NCI-H460 (cell line): ENCODE data around the gene HOXB6. TPM values are rescaled to one million over a fixed set of nuclear protein-coding genes. Genes with fewer than 3 reads are reported as not detected.

Experiments
- DNase-seq: peaks from one replicate; pipeline ENCODE4 v3.0.0-alpha.2; 2016; ENCODE audit warnings: low read depth; ENCODE audit errors: extremely low read depth
- small RNA-seq, 2 experiments: library from RNA; depleted of rRNA; stranded (forward); fragments of <200 nt; gene quantifications; one replicate each; pipeline ENCODE3, GENCODE V24; 2014
- total RNA-seq: library from RNA; depleted of rRNA; stranded (reverse); fragments of >200 nt; shearing (Covaris generic); gene quantifications from 2 replicates; pipeline ENCODE4 v1.2.3, GENCODE V29; 2014; rRNA removed

HOXB6 gene
- total RNA-seq, 1 experiment from 2014 or later = 13.7 TPM

DNA sequence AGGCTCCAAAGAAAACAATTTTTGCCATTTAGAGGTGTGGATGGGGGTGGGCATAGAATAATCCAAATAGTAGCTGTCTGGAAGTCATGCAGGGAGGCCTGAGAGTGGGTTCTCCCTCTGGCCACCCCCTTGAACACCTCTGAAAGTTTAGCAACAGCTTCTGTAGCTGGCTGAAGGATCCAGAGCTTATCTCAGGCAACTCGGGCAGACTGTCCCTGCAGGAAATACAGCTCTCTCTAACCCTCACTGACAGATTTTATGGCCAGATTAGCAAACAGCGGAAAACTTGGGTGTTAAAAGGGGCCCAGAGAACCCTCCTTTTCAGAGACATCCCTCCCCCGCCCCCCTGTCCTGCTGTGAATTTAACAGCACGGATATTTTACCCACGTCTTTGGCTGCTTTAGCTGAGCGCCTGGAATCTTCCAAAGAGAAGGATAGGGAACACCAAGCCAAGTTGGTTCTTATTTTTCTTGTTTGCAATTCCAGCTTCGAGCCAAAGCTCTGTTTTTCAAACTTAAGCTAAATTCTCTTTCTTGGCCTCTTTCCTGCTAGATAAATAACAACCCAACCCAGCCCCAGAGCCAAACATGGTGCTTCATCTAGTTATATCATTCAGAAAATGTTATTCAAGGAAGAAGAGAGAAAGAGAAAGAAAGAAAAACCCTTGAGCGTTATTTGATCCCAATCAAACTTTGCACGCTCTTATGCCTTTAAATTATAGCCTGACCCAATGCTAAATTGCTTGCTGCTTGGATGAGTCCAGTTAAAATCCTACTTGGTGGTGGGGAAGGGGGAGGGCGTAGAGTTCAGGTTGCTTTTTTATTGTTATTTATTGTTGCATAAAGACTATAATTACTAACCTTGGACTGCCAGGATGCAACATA is 57.6 kb downstream of the HOXB6 start:
- no peak for DNase-seq

DNA sequence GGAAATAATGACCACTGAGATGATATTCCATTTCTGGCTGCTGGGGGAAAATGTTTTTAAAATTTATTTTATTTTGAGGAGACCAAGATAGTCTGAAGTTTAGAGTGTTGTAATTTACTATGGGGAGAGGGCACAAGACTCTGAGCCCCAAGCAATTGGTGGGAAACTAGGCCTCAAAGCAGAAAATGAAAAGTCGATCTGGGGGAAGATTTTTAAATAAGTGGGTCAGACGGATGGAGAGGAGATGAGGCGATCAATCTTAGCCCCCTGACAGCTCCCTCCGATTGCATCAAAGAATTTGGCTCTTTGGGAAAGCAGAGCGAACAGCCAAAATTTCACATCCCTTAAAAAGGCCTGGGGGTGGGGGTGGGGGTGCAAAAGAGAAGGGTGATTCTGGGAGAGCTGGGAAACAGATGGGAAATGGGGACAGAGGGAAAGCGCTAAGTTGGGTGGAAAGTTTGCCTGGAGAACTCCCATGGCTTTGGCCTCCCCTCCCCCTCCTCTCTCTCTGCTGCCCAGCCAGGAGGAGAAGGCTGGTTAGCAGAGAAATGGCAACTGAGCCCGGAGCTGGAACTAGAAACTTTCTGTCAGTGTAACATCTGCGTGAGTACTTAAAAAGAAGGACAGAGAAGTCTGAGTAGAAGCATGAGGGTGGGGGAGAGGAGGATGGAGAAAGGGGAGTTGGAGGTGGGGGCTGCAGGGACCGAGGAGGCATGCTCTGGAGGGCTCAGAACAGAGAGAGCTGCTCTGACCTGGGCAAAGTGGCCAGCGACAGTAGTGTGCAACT is 58.5 kb downstream of the HOXB6 start:
- no peak for DNase-seq

Small RNAs within 50 kb of the gene (small RNA-seq; reads per million reads assigned to genes)
- gene MIR196A1 = 0.27 to 3.3 reads per million in 2 experiments

Other genes starting within 250 kb of the HOXB6 start
- gene SKAP1, start 174.8 kb downstream of the HOXB6 start, total RNA-seq = 0.20 TPM in 1 of 2 replicates, not detected in the other
- not detected in 2 replicates for gene HOXB1, start 74.0 kb downstream of the HOXB6 start, total RNA-seq
- 0.52 TPM in 1 of 2 replicates, not detected in the other for gene HOXB2, start 59.9 kb downstream of the HOXB6 start, total RNA-seq
- 0.67 TPM in 1 of 2 replicates, not detected in the other for gene HOXB4, start 26.6 kb downstream of the HOXB6 start, total RNA-seq
- 1.4 and 5.3 TPM in 2 replicates for gene HOXB3, start 14.7 kb downstream of the HOXB6 start, total RNA-seq
- 2.3 TPM in 2 replicates for gene HOXB5, start 11.2 kb downstream of the HOXB6 start, total RNA-seq
- 12.3 and 13.0 TPM in 2 replicates for gene HOXB7, start 6.0 kb upstream of the HOXB6 start, total RNA-seq
- gene HOXB8, start 10.3 kb upstream of the HOXB6 start, total RNA-seq = 0.52 and 1.2 TPM in 2 replicates
- gene HOXB9, start 21.4 kb upstream of the HOXB6 start, total RNA-seq = 22.2 and 24.7 TPM in 2 replicates
- gene PRAC1, start 117.5 kb upstream of the HOXB6 start, total RNA-seq = not detected in 2 replicates
- gene PRAC2, start 118.2 kb upstream of the HOXB6 start, total RNA-seq = not detected in 2 replicates
- 1.9 and 2.0 TPM in 2 replicates for gene HOXB13, start 123.8 kb upstream of the HOXB6 start, total RNA-seq
- not detected in 2 replicates for gene TTLL6, start 212.2 kb upstream of the HOXB6 start, total RNA-seq
- 44.0 and 57.8 TPM in 2 replicates for gene CALCOCO2, start 226.0 kb upstream of the HOXB6 start, total RNA-seq